ENCODE measurements around the gene CAPN5.

Gene CAPN5

DNA sequence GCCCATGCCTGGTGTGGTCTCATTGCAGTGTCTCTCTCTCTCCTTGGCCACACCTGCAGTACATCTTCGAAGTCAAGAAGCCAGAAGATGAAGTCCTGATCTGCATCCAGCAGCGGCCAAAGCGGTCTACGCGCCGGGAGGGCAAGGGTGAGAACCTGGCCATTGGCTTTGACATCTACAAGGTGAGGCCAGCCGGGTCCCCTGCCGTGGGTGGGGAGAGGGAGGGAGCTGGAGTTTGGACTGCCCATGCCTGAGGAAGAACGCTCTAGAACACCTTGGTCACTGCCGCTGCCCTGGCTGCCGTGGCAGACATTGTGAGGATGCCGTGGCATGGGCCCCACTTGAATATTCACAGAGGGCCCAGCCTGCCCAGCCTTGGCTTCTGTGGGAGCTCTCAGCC, 52.2 kb downstream of the CAPN5 start:
- DNase-seq (ENCODE audit: low spot score), result no peak

GRCh38 chr11:77119531-77119936, 52.8 kb downstream of the CAPN5 start:
- DNase-seq (ENCODE audit: low spot score), result no peak

GRCh38 chr11:77120571-77120970, 53.8 kb downstream of the CAPN5 start:
- DNase-seq (ENCODE audit: low spot score), result no peak

GRCh38 chr11:77121096-77121640, 54.4 kb downstream of the CAPN5 start:
- no peak for DNase-seq (ENCODE audit: low spot score)

GRCh38 chr11:77121876-77122575, 55.3 kb downstream of the CAPN5 start:
- DNase-seq (ENCODE audit: low spot score), result no peak

DNA sequence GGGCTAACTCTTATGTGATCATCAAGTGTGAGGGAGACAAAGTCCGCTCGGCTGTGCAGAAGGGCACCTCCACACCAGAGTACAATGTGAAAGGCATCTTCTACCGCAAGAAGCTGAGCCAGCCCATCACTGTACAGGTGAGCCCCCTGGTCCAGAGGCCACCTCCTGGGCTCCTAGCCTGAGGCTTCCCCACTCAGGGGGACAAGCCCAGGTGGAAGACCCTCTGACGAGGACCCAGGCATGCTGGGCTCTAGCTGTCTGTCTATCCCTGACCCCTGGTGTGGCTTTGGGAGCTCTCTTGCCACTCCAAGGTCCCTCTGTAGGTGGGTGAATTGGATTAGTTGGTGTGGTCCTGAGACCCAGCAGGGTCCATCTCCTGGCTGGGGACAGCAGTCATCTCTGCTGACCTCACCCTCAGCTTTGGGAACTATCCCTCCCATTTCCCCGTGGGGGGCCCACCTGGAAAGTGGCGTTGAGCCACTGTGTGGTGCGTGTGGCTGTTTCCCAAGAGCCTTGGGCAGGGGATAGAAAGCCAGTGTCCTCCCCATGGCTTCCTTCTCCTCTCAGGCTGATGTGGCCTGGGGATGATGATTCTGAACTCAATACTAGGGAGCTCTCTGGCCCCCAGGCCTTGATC, 55.9 kb downstream of the CAPN5 start:
- DNase-seq (ENCODE audit: low spot score), result no peak

DNA sequence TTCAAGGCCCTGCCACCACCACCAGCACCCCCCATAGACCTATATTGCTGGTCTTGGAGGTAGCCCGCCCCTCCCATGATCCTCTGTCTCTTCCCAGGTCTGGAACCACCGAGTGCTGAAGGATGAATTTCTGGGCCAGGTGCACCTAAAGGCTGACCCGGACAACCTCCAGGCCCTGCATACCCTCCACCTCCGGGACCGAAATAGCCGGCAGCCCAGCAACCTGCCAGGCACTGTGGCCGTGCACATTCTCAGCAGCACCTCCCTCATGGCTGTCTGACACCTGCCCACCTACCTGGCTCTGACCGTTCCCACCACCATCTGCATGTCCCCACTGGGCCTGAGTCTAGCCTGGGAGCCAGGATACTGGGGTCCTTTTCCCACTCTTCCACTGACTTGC, 56.8 kb downstream of the CAPN5 start:
- no peak for DNase-seq (ENCODE audit: low spot score)

DNA sequence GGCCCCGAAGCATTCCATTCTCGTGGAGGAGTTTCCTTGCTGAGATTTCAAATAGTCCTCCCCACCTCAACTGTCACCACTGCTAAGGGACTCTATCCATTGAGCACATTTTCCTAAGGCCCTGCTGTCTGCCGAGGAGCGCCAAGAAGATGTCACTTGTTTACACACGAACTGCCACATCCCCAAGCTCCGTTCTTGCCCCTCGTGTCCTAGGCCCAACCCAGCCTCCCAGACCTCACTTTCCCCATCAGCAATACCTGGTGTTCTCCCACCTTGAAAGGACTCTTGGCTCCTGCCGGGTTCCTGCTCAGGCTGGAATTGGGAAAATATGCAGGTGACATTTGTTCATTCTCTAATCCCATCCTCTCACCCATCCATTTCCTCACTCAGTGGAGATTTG, 57.3 kb downstream of the CAPN5 start:
- no peak for DNase-seq (ENCODE audit: low spot score)

- no peak for DNase-seq (ENCODE audit: low spot score)
Measured at GRCh38 chr11:77124488-77124887, 57.7 kb downstream of the CAPN5 start.

DNA sequence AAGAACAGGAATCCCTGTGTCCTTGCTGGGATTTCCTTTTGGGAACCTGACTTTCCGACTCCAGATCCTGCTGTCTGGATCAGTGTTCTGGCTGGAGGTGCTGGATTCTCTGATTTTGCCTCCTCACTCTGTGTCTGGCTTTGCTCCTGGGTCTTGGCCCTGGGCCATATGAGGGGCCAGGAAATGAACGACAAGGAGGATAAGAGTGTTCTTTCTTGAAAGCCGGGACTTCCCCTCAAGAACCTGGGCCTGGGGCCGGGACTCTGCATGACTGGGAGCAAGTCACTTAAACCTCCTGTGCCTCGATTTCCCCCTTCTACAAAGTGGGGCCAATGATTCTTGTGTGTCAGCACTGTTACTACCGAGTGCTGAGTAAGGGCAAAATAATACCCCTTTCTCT, 58.4 kb downstream of the CAPN5 start:
- DNase-seq (ENCODE audit: low spot score), result no peak

GRCh38 chr11:77125695-77126094, 58.9 kb downstream of the CAPN5 start:
- no peak for DNase-seq (ENCODE audit: low spot score)

- DNase-seq (ENCODE audit: low spot score), result no peak
Measured at GRCh38 chr11:77126156-77126775, 59.5 kb downstream of the CAPN5 start.

- DNase-seq (ENCODE audit: low spot score), result no peak
Measured at GRCh38 chr11:77126861-77127234, 60.1 kb downstream of the CAPN5 start.

DNA sequence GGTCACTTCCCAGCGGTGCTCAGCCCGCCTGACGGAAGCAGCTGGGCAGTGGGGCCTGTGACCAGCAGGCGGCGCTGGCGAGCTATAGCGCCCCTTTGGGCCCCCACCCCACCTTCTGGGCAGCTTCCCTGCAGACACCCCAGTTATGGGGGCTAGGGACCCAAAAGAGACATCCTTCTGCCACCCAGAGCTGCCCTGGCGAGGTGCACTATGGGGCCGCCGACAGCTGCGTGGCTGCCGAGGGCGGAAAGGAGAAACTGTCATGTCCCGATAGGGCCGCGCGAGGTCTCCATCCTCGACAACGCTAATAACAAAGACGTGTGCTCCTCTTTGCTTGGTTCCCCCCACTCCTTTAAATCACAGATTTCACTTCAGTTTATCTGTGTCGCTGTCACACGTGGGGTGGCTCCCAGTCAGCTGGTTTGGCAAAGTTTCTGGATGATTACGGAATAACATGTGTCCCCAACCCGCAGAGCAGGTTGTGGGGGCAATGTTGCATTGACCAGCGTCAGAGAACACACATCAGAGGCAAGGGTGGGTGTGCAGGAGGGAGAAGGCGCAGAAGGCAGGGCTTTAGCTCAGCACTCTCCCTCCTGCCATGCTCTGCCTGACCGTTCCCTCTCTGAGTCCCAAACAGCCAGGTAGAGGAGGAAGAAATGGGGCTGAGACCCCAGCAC, 60.6 kb downstream of the CAPN5 start:
- DNase-seq (ENCODE audit: low spot score), result peak; percentile 85

GRCh38 chr11:77127920-77128691, 61.3 kb downstream of the CAPN5 start, which contains the start of gene MYO7A:
TSS of gene MYO7A (plus strand) at chr11:77128246. CDS start at chr11:77130635, 2,389 bp downstream.
- peak; percentile 93 for DNase-seq (ENCODE audit: low spot score)

DNA sequence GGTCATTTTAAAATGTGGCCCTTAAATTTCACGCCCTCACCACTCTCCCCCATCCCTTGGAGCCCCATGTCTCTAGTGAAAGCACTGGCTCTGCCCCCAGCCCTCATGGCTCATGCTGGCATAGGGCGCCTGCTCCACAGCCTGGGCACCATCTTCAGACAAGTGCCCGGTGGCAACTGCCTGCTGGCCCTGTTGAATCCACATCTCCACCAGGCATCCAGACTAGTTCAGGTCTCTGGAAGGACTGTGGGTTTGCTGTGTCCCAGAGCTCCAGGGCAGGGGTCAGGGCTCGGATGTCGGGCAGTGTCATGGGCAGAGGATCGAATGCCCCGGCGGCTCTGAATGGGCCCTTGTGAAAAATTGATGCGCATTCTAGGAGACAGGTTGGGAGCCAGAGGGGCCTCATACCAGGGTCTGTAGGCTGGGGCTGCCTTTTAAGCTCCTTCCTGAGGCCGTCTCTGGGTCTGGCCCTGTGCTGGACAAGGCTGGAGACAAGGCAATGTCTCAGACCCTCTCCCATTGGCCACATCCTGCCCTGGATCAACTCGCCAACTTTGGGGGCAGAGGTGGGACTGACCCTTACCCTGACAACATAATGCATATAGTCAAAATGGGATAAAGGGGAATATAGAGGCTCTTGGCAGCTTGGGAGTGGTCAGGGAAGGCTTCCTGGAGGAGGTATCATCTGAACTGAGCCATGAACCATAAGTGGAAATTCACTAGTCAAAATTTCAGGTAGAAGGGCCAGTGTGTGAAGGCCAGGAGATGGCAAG, 62.5 kb downstream of the CAPN5 start:
- no peak for DNase-seq (ENCODE audit: low spot score)

GRCh38 chr11:77129842-77130756, 63.3 kb downstream of the CAPN5 start:
- DNase-seq (ENCODE audit: low spot score), result no peak

- DNase-seq (ENCODE audit: low spot score), result peak; percentile 46
Measured at GRCh38 chr11:77130763-77131513, 64.2 kb downstream of the CAPN5 start.

DNA sequence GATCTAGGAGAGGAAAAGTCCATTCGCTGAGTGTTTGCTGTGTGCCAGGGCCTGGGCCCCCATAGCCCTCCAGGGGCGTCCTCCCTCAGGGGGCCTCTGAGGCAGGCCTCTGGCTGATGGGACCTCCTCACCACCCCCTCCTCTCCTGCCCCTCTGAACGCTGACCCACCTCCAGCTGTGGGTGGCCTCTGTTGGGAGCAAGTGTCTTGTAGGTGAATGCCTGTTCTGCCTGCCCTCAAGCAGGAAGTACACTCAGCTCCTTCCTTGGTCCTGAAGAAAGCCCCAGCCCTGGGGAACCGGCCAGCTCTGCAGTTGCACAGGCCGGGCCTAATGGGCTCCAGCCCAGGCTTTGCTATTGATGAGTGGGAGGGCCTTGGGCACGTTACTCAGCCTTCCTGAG, 64.8 kb downstream of the CAPN5 start:
- DNase-seq (ENCODE audit: low spot score), result no peak
